Astrocyte of the cerebellum (primary cell): Measurements from ENCODE around the gene LIX1.
"Not testable (repeated sequence)": the region's sequence is repeated elsewhere in the genome, so short reads cannot be mapped to it uniquely, and the experiment has no call there.

Experiments used
- DNase-seq: peaks from one replicate; pipeline ENCODE4 v3.0.0-alpha.2; 2011; ENCODE audit warnings: low read depth
- H3K4me3 ChIP-seq: 2 replicates; pipeline ENCODE4 v1.5.1; 2011; ENCODE audit warnings: mild to moderate bottlenecking, low read depth, low read length, moderate library complexity
- in situ Hi-C: cut with HindIII; loops from 2 replicates; pipeline ENCODE4 v1.10.0; 2017; ENCODE audit warnings: low sequenced_read_pairs
- TF ChIP-seq, protein P1 (sequence below): IDR thresholded peaks from 2 replicates; pipeline ENCODE4 v1.5.1; 2012; ENCODE audit warnings: low read length, low read depth, moderate library complexity, mild to moderate bottlenecking; ENCODE audit errors: missing control alignments

The LIX1 gene

DNA sequence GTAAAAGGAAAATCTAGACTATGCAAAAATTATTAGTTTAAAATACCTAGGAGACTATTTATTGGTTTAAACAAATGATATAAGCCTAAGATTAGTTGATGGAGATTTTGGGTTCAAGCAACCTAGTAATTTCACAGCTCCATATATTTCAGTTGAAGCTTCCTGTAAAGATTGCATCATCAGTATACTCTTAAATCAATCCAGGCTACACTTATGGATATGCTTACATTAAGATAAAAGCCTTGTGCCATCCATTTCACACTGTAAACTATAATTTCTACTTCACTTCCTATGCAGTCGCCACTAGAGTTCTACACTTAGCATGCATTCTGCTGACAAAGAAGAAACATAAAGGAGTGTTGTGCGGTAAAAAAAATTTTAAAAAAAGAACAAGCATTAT, 7.3 kb upstream of the LIX1 start:
- H3K4me3 ChIP-seq: no peak overlapping the region
- TF ChIP-seq, protein P1, sequence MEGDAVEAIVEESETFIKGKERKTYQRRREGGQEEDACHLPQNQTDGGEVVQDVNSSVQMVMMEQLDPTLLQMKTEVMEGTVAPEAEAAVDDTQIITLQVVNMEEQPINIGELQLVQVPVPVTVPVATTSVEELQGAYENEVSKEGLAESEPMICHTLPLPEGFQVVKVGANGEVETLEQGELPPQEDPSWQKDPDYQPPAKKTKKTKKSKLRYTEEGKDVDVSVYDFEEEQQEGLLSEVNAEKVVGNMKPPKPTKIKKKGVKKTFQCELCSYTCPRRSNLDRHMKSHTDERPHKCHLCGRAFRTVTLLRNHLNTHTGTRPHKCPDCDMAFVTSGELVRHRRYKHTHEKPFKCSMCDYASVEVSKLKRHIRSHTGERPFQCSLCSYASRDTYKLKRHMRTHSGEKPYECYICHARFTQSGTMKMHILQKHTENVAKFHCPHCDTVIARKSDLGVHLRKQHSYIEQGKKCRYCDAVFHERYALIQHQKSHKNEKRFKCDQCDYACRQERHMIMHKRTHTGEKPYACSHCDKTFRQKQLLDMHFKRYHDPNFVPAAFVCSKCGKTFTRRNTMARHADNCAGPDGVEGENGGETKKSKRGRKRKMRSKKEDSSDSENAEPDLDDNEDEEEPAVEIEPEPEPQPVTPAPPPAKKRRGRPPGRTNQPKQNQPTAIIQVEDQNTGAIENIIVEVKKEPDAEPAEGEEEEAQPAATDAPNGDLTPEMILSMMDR: no peak
- in situ Hi-C loops: loop anchor here (5.0 to 25.0 kb wide), 3 partner anchors 135 to 372 kb away; partner anchors contain the start of gene ERAP2
- no peak for DNase-seq

- H3K4me3 ChIP-seq: no peak overlapping the region
- TF ChIP-seq, protein P1: no peak
- no peak for DNase-seq
- in situ Hi-C loops: no loop called here
Measured at GRCh38 chr5:97148288-97148687, 5.9 kb upstream of the LIX1 start.

GRCh38 chr5:97143704-97144103, 1.3 kb upstream of the LIX1 start:
- in situ Hi-C loops: no loop called here
- DNase-seq: no peak
- TF ChIP-seq, protein P1: no peak
- no peak overlapping the region for H3K4me3 ChIP-seq

DNA sequence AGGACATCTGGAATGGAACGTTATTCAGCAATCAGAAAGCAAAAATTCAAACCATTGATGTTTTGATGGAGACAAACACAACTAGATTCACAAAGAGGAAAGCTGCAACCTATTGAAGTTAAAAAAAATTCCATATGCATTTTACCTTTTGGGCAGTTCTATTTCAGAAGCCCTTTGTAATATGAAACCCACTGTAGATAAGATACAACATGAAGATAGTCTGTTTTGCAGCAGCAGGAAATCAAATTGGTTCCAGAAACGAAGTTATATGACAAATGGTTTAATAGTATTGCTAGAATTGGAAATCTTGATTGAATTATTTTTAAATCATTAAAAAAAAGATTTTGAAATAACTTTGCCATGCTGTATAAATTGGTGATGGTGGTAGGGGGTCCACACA, 872 bp downstream of the LIX1 start:
- DNase-seq: no peak
- in situ Hi-C loops: no loop called here
- TF ChIP-seq, protein P1: no peak
- no peak overlapping the region for H3K4me3 ChIP-seq

DNA sequence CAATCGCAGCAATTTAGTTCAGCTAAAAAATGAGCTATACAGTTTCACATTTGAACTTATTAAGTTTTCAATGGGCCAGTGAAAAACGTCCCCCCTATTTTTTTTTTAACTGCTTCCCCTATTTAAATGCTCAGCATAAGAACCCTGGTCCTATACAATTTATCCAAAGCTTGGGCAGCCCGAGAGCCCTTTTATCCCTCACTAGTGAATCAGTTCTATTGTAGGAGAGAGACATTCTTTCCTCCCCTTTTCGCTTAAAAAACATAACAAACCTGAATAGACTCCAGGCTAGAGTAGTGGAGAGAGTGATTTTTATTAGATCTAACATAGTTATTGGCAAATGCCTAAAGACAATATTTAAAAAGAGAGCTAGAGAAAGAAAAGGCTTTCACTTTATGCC, 1.4 kb downstream of the LIX1 start:
- H3K4me3 ChIP-seq: no peak overlapping the region
- TF ChIP-seq, protein P1: no peak
- in situ Hi-C loops: no loop called here
- DNase-seq: no peak

GRCh38 chr5:97140250-97140649, 2.2 kb downstream of the LIX1 start:
- DNase-seq, H3K4me3 ChIP-seq, in situ Hi-C loops: not testable (repeated sequence)

DNA sequence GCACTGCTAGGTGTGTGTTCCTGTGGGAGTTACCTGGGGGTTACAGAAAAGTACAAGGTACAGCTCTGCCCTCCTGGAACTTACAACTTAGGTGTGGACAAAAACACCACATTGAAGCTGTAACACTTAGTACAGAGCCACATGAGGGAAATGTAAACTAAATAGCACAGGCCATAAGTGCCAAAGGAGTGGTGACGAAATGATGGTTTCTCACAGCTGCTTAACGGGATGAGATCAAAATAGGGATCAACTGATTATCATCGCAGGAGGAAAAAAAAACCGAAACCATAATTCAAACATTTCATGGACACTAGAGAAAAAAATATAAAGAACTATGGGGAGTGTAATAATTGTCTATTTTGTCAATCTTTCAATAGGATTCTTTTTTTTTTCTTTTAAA, 5.9 kb downstream of the LIX1 start:
- TF ChIP-seq, protein P1: no peak
- no peak overlapping the region for H3K4me3 ChIP-seq
- in situ Hi-C loops: no loop called here
- DNase-seq: no peak
